ENCODE measurements around the gene SYK.

DNA sequence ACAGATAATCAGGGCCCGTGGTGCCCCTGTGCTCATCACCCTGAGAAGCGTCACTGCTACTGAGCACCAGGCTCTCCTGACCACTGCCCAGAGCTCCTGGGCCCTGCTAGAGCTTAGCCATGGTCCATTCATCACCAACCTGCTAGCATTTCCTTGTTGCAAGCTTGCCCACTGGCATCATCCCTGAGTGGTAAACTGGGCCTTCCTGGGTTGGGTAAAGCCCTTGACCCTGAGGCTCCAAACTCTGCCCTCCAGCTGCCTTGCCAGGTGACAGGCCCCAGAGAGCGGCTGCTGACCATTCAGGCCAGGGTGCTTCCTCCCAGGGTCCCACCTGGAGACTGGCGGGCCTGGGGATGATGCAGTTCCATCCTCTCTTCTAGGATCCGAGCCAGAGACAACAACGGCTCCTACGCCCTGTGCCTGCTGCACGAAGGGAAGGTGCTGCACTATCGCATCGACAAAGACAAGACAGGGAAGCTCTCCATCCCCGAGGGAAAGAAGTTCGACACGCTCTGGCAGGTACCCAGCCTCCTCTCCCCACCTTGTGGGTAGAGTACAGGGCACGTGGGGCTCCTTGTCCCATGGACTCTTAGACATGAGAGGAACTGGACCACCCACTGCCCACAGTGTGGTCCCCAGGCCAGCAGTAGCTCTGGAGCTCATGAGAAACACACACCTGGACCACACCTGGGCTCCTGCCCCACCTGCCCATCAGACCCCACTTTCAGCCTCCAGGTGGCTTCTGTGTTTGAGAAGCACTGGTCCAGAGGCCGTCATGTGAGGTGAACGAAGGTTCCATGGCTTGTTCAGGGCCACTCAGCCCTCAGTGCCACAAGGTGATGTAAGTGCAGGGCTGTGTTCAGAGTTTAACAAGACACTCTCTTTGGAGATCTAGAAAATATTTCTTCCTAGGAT lies 60.5 kb downstream of the SYK start:
- TF ChIP-seq, protein P1, sequence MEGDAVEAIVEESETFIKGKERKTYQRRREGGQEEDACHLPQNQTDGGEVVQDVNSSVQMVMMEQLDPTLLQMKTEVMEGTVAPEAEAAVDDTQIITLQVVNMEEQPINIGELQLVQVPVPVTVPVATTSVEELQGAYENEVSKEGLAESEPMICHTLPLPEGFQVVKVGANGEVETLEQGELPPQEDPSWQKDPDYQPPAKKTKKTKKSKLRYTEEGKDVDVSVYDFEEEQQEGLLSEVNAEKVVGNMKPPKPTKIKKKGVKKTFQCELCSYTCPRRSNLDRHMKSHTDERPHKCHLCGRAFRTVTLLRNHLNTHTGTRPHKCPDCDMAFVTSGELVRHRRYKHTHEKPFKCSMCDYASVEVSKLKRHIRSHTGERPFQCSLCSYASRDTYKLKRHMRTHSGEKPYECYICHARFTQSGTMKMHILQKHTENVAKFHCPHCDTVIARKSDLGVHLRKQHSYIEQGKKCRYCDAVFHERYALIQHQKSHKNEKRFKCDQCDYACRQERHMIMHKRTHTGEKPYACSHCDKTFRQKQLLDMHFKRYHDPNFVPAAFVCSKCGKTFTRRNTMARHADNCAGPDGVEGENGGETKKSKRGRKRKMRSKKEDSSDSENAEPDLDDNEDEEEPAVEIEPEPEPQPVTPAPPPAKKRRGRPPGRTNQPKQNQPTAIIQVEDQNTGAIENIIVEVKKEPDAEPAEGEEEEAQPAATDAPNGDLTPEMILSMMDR (IDR thresholded peaks at IDR 0.05) = no peak
- TF ChIP-seq EZH2 (IDR thresholded peaks at IDR 0.05; ENCODE audit: borderline replicate concordance, insufficient read depth, low read depth, low read length, poor library complexity, severe bottlenecking) = no peak

Data from B cell (primary cell).